Stomach (tissue), 9 donors: ENCODE measurements around the gene NLGN4X. TPM values are rescaled to one million over a fixed set of nuclear protein-coding genes. Genes with fewer than 3 reads are reported as not detected.

Source experiments
- DNase-seq, 2 donors: peaks; one replicate each; pipeline versions ENCODE4 v3.0.0 to v3.0.0-alpha.2; 2013 to 2019
- H3K27ac ChIP-seq, 5 donors: fragments of 200-600 bp in 4 of 5; sonication (generic) in 4 of 5; one replicate each; pipeline ENCODE4 v1.5.1; 2013 to 2019; ENCODE audit warnings: mild to moderate bottlenecking in 1 of 5, moderate library complexity in 1 of 5
- H3K27me3 ChIP-seq, 3 donors: fragments of 200-600 bp; sonication (generic); one replicate each; pipeline ENCODE4 v1.5.1; 2017 to 2019; ENCODE audit warnings: mixed run types in 1 of 3
- H3K36me3 ChIP-seq, 4 donors: fragments of 200-600 bp; sonication (generic); 1 replicate in 3 of 4; 2 replicates in 1 of 4; pipeline ENCODE4 v1.5.1; 2016 to 2019
- H3K4me1 ChIP-seq, 4 donors: fragments of 200-600 bp; sonication (generic); one replicate each; pipeline ENCODE4 v1.5.1; 2016 to 2019
- H3K4me3 ChIP-seq, 4 donors: fragments of 200-600 bp; sonication (generic) in 3 of 4; one replicate each; pipeline ENCODE4 v1.5.1; 2016 to 2019; ENCODE audit warnings: mild to moderate bottlenecking in 1 of 4
- H3K9me3 ChIP-seq, 4 donors: fragments of 200-600 bp; sonication (generic); one replicate each; pipeline ENCODE4 v1.5.1; 2016 to 2019
- EP300 ChIP-seq: sonication (generic); formaldehyde crosslinking; IDR thresholded peaks from one replicate; pipeline ENCODE4 v1.6.1; 2017; ENCODE audit warnings: antibody characterized with exemption
- POLR2A ChIP-seq, 4 donors: fragments of 450-650 bp; IDR thresholded peaks; one replicate each; pipeline ENCODE4 v1.6.1; 2016; ENCODE audit warnings: antibody characterized with exemption in 4 of 4, control low read depth in 2 of 4, mild to moderate bottlenecking in 1 of 4, moderate library complexity in 1 of 4
- POLR2AphosphoS5 ChIP-seq, 3 donors: sonication (generic); formaldehyde crosslinking; IDR thresholded peaks; one replicate each; pipeline ENCODE4 v1.6.1; 2016; ENCODE audit warnings: antibody characterized with exemption in 3 of 3
- WGBS, 5 donors: extraction: QIAGEN DNeasy Blood & Tissue Kit in 3 of 5; methylation state at CpG; one replicate each; pipeline versions ENCODE4 v1.1.5 to v1.1.7; 2013 to 2018; 5-methylcytosine and 5-hydroxymethylcytosine counted together
- intact Hi-C: fragments of 100-400 bp; cut with DNase I; formaldehyde crosslinking; loops from one replicate; pipeline ENCODE4 v1.15.1; 2023; ENCODE audit warnings: low total_unique reads
- polyA plus RNA-seq, 3 donors: library from polyadenylated mRNA; stranded (reverse); fragments of 200-250 nt; gene quantifications; one replicate each; pipeline ENCODE4 v1.2.3, GENCODE V29; 2013
- total RNA-seq, 5 donors: library from RNA; depleted of rRNA; stranded (reverse); fragments of >200 nt; gene quantifications; one replicate each; pipeline versions ENCODE4 v1.1.0 to v1.2.3, GENCODE V29; 2014 to 2016
- TF ChIP-seq, protein P1 (sequence below), 7 experiments: fragments of 450-650 bp in 4 of 7; fragments of 200-600 bp in 3 of 7; sonication (generic) in 3 of 7; IDR thresholded peaks; one replicate each; pipeline ENCODE4 v1.5.1; 2016 to 2019; ENCODE audit warnings: antibody characterized with exemption in 7 of 7, control low read depth in 2 of 7, mild to moderate bottlenecking in 1 of 7
- donor health status: healthy with polysubstance abuse.
- donor health status: Bipolar disorder and iron deficiency.
- donor health status: healthy.

Gene NLGN4X
- total and polyA plus RNA-seq, 8 donors = under 0.01 to 9.0 (median 0.52) TPM

DNA sequence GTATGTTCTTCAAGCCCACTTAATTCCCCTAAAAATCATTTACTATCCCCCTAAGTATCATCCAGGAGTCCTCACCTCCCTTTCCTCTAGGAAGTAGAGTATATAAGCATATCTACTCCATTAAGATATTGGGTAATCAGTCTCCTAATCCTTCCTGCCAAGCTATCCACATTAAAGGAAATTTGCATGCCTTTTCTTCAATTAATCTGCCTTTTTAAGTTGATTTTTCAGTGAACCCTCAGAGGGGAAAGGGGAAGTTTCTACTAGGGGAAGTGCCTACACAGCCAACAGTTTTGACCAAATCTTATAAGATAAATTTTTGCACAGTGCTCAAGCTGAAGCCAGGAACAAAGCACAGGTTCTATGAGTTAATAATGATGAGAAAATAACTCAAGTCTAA, 222.8 kb downstream of the NLGN4X start:
- no peaks in the 10 kb centered on the region for H3K36me3 ChIP-seq
- no peak for TF ChIP-seq POLR2AphosphoS5 (IDR thresholded peaks at IDR 0.05)
- TF ChIP-seq POLR2A (IDR thresholded peaks at IDR 0.05) = no peak
- TF ChIP-seq, protein P1, sequence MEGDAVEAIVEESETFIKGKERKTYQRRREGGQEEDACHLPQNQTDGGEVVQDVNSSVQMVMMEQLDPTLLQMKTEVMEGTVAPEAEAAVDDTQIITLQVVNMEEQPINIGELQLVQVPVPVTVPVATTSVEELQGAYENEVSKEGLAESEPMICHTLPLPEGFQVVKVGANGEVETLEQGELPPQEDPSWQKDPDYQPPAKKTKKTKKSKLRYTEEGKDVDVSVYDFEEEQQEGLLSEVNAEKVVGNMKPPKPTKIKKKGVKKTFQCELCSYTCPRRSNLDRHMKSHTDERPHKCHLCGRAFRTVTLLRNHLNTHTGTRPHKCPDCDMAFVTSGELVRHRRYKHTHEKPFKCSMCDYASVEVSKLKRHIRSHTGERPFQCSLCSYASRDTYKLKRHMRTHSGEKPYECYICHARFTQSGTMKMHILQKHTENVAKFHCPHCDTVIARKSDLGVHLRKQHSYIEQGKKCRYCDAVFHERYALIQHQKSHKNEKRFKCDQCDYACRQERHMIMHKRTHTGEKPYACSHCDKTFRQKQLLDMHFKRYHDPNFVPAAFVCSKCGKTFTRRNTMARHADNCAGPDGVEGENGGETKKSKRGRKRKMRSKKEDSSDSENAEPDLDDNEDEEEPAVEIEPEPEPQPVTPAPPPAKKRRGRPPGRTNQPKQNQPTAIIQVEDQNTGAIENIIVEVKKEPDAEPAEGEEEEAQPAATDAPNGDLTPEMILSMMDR (IDR thresholded peaks at IDR 0.05) = no peak
- no peak for TF ChIP-seq EP300
- intact Hi-C loops = no loop called here
- no peaks in the 10 kb centered on the region for H3K4me1 ChIP-seq
- no peaks in the 10 kb centered on the region for H3K27me3 ChIP-seq
- no peak for DNase-seq
- H3K27ac ChIP-seq = no peak overlapping the region
- no peak overlapping the region for H3K4me3 ChIP-seq
- H3K9me3 ChIP-seq = no peaks in the 10 kb centered on the region

DNA sequence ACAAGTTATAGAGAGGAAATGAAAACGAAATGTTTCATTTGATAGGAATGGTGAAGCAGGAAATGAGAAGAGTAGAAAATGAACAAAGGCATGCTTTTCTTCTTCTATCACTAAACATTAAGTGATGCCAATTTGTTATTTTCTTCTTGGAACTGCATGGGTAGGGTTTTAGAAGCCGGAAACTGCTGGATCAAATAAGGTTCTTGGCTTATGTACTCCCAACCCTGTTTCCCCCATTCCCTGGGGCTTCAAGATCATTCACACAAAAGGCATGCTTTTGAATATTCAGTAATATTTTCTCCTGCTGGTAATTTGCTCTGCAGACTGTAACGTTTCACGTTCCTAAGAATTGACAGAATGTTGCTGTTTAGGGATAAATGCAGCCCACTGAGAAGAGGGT, 224.1 kb downstream of the NLGN4X start:
- TF ChIP-seq POLR2A (IDR thresholded peaks at IDR 0.05) = no peak
- TF ChIP-seq, protein P1 (IDR thresholded peaks at IDR 0.05) = no peak
- TF ChIP-seq EP300 = no peak
- TF ChIP-seq POLR2AphosphoS5 (IDR thresholded peaks at IDR 0.05) = no peak
- Histone ChIP-seq H3K4me3 (no peak overlapping the region), H3K4me1 (no peaks in the 10 kb centered on the region), H3K27ac (no peak overlapping the region), H3K9me3 (no peaks in the 10 kb centered on the region), H3K36me3 (no peaks in the 10 kb centered on the region), H3K27me3 (no peaks in the 10 kb centered on the region)
- intact Hi-C loops = no loop called here
- DNase-seq = no peak
- 57 to 77% (median 67%) methylated on average over 4 of the region's 4 CpGs for WGBS, 5 donors

DNA sequence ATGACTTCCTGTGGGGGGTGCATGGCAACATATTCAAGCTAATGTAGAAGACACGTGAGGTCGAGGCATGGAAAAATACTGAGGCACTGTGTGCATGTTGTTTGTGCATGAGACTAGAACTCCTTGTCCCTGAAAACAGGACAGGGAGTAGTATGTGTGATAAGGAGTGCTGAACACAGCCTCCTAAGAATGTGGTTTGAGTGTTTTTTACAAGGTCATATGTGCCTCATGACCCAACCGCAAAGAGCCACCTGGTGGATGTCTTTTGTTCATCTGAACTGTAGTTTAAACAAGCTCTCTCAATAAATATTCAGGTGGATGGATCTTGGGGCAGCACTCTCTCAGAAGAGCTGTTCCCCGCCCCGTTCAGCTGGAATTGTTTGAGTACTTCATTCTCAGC, 226.6 kb downstream of the NLGN4X start:
- Histone ChIP-seq H3K36me3 (no peaks in the 10 kb centered on the region), H3K27me3 (no peaks in the 10 kb centered on the region), H3K9me3 (no peaks in the 10 kb centered on the region), H3K4me3 (no peak overlapping the region), H3K27ac (no peak overlapping the region), H3K4me1 (no peaks in the 10 kb centered on the region)
- intact Hi-C loops = no loop called here
- no peak for DNase-seq
- no peak for TF ChIP-seq EP300
- no peak for TF ChIP-seq POLR2AphosphoS5 (IDR thresholded peaks at IDR 0.05)
- WGBS, 5 donors = 55 to 88% (median 59%) methylated on average over 4 to 5 of the region's 5 CpGs

DNA sequence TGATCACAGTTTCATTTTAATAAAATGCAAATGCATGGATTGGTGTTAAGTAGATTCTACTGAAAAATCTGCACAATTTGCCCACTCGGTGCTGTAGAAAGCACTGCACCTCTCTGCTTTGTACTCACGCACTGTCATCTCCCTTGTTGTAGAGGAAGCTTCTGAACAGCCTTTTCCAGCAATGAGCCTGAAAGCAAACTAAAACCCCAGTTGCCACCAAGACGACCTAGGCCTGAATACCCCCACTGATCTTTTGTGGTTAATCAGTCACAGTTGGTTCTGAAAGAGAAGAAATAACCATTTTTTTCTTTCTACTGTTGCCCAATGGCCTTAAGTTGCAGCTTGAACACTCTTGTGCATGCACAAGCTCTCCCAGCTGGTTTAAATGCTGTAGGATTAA, 229.8 kb downstream of the NLGN4X start:
- H3K27me3 ChIP-seq = no peaks in the 10 kb centered on the region
- DNase-seq = no peak
- no peaks in the 10 kb centered on the region for H3K4me1 ChIP-seq
- no peaks in the 10 kb centered on the region for H3K36me3 ChIP-seq
- WGBS, 5 donors = 50 to 59% (median 53%) methylated on average over 3 of the region's 3 CpGs
- H3K9me3 ChIP-seq = no peaks in the 10 kb centered on the region
- intact Hi-C loops = no loop called here
- H3K27ac ChIP-seq = no peak overlapping the region
- TF ChIP-seq, protein P1 (IDR thresholded peaks at IDR 0.05) = no peak
- TF ChIP-seq POLR2AphosphoS5 (IDR thresholded peaks at IDR 0.05) = no peak
- no peak for TF ChIP-seq POLR2A (IDR thresholded peaks at IDR 0.05)
- no peak for TF ChIP-seq EP300
- no peak overlapping the region for H3K4me3 ChIP-seq

DNA sequence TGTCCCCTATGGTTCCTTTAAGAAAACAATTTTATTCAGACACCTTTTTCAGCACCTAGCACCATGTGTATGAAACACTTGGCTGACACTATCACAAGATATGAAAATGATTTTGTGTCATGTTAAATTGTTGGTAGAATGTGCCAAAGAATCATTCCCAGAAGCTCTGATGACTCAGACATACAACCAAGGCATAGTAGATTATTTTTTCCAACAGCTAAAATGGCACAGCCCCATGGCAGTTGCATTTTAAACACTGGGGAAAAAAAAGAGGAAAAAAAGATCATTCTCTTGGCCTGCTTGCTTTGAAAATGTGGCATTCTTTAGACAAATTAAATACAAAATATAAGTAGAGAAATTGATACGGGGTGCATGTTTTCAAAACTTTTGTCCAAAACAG, 230.2 kb downstream of the NLGN4X start:
- Histone ChIP-seq H3K27ac (no peak overlapping the region), H3K4me1 (no peaks in the 10 kb centered on the region), H3K27me3 (no peaks in the 10 kb centered on the region), H3K36me3 (no peaks in the 10 kb centered on the region), H3K4me3 (no peak overlapping the region), H3K9me3 (no peaks in the 10 kb centered on the region)
- TF ChIP-seq POLR2A (IDR thresholded peaks at IDR 0.05) = no peak
- no peak for TF ChIP-seq POLR2AphosphoS5 (IDR thresholded peaks at IDR 0.05)
- TF ChIP-seq EP300 = no peak
- TF ChIP-seq, protein P1 (IDR thresholded peaks at IDR 0.05) = no peak
- intact Hi-C loops = no loop called here
- no peak for DNase-seq
- WGBS, 5 donors = 79 to 94% (median 88%) methylated on average over 1 of the region's 1 CpG
